GM23338 (cell line): ENCODE results near the gene SERAC1. TPM values are rescaled to one million over a fixed set of nuclear protein-coding genes. Genes with fewer than 3 reads are reported as not detected.
"Not testable (repeated sequence)": the region's sequence is repeated elsewhere in the genome, so short reads cannot be mapped to it uniquely, and the experiment has no call there.

ENCODE experiments used
- ATAC-seq: fragments of 200-7000 bp; cut with Tn5 transposase; 3 replicates; pipeline ENCODE4 v1.9.1; 2020
- DNase-seq: peaks from one replicate; pipeline ENCODE4 v3.0.0-alpha.2; 2015; ENCODE audit warnings: low spot score
- H2AFZ ChIP-seq: fragments of 200-600 bp; sonication (generic); 2 replicates; pipeline ENCODE4 v1.8.0; 2016; ENCODE audit warnings: antibody characterized with exemption, mild to moderate bottlenecking, moderate library complexity
- H3F3A ChIP-seq: fragments of 200-600 bp; sonication (generic); replicated peaks from 2 replicates; pipeline ENCODE4 v1.8.0; 2017; ENCODE audit warnings: antibody characterized with exemption, mixed run types, low read depth
- H3K27ac ChIP-seq: fragments of 200-600 bp; sonication (generic); 2 replicates; pipeline ENCODE4 v1.6.1; 2016; ENCODE audit warnings: low read depth
- H3K27me3 ChIP-seq: fragments of 200-600 bp; sonication (generic); 2 replicates; pipeline ENCODE4 v1.8.0; 2016; ENCODE audit warnings: mild to moderate bottlenecking, mixed run types, moderate library complexity; ENCODE audit not compliant: insufficient read depth
- H3K36me3 ChIP-seq: fragments of 200-600 bp; sonication (generic); 2 replicates; pipeline ENCODE4 v1.8.0; 2016; ENCODE audit warnings: mild to moderate bottlenecking; ENCODE audit not compliant: insufficient read depth
- H3K4me1 ChIP-seq: fragments of 200-600 bp; sonication (generic); 2 replicates; pipeline ENCODE4 v1.8.0; 2016; ENCODE audit warnings: mild to moderate bottlenecking, moderate library complexity; ENCODE audit not compliant: insufficient read depth
- H3K4me2 ChIP-seq: fragments of 200-600 bp; sonication (generic); 2 replicates; pipeline ENCODE4 v1.7.1; 2017; ENCODE audit warnings: mixed run types
- H3K4me3 ChIP-seq: fragments of 200-600 bp; sonication (generic); 2 replicates; pipeline ENCODE4 v1.6.1; 2016; ENCODE audit warnings: mixed run types
- H3K79me2 ChIP-seq: fragments of 200-600 bp; sonication (generic); replicated peaks from 2 replicates; pipeline ENCODE4 v1.8.0; 2017; ENCODE audit warnings: mild to moderate bottlenecking; ENCODE audit not compliant: insufficient read depth
- H3K9me2 ChIP-seq: fragments of 200-600 bp; sonication (generic); 2 replicates; pipeline ENCODE4 v1.8.0; 2017; ENCODE audit not compliant: insufficient read depth
- H4K20me1 ChIP-seq: fragments of 200-600 bp; sonication (generic); replicated peaks from 2 replicates; pipeline ENCODE4 v1.8.0; 2017; ENCODE audit warnings: mild to moderate bottlenecking; ENCODE audit not compliant: insufficient read depth
- H3K27ac Mint-ChIP-seq: 2 replicates; pipeline ENCODE4 v1.8.0; 2020; ENCODE audit warnings: inconsistent platforms, mild to moderate bottlenecking, moderate library complexity, mixed read lengths
- H3K27me3 Mint-ChIP-seq: 3 replicates; pipeline ENCODE4 v1.8.0; 2022; ENCODE audit warnings: low read depth, mild to moderate bottlenecking, moderate library complexity, mixed read lengths, inconsistent platforms; ENCODE audit not compliant: insufficient read depth, poor library complexity
- H3K36me3 Mint-ChIP-seq: 3 replicates; pipeline ENCODE4 v1.8.0; 2021; ENCODE audit warnings: low read depth, mild to moderate bottlenecking, inconsistent platforms, moderate library complexity, mixed read lengths
- H3K4me1 Mint-ChIP-seq: 3 replicates; pipeline ENCODE4 v1.8.0; 2020; ENCODE audit warnings: mild to moderate bottlenecking, inconsistent platforms, mixed read lengths
- H3K4me3 Mint-ChIP-seq: 3 replicates; pipeline ENCODE4 v1.8.0; 2021; ENCODE audit warnings: moderate library complexity, mild to moderate bottlenecking, inconsistent platforms, mixed read lengths
- H3K9me3 Mint-ChIP-seq: 3 replicates; pipeline ENCODE4 v1.8.0; 2020; ENCODE audit warnings: moderate library complexity, mild to moderate bottlenecking, inconsistent platforms, mixed read lengths
- EZH2 ChIP-seq: fragments of 200-600 bp; sonication (generic); IDR thresholded peaks from one replicate; pipeline ENCODE4 v1.8.0; 2017; ENCODE audit warnings: antibody characterized with exemption, mild to moderate bottlenecking, low read depth; ENCODE audit not compliant: unreplicated experiment
- EZH2phosphoT487 ChIP-seq: fragments of 200-600 bp; sonication (generic); IDR thresholded peaks from one replicate; pipeline ENCODE4 v1.8.1; 2018; ENCODE audit warnings: antibody characterized with exemption; ENCODE audit not compliant: unreplicated experiment
- JUNB ChIP-seq: IDR thresholded peaks from one replicate; pipeline ENCODE4 v1.6.1; 2016; ENCODE audit warnings: antibody characterized with exemption; ENCODE audit not compliant: unreplicated experiment
- POLR2AphosphoS5 ChIP-seq: IDR thresholded peaks from 2 replicates; pipeline ENCODE4 v1.6.1; 2016; ENCODE audit warnings: antibody characterized with exemption, low read depth
- STAT1 ChIP-seq: IDR thresholded peaks from one replicate; pipeline ENCODE4 v1.6.1; 2016; ENCODE audit warnings: antibody characterized with exemption; ENCODE audit not compliant: unreplicated experiment
- ZNF114 ChIP-seq: fragments of 250-450 bp; sonication (Bioruptor Pico); IDR thresholded peaks from 2 replicates; pipeline ENCODE4 v1.5.0; 2020; ENCODE audit warnings: mild to moderate bottlenecking, moderate library complexity
- ZNF331 ChIP-seq: fragments of 250-450 bp; sonication (Bioruptor Pico); IDR thresholded peaks from 2 replicates; pipeline ENCODE4 v1.5.0; 2020; ENCODE audit warnings: low read depth, mild to moderate bottlenecking, moderate library complexity
- polyA plus RNA-seq: library from polyadenylated mRNA; unstranded; fragments of >200 nt; fragmentation: Nextera tagmentation; extraction: Ambion mirVana; gene quantifications from 2 replicates; pipeline ENCODE4 v1.2.1, GENCODE V29; 2016
- total RNA-seq: library from RNA; depleted of rRNA; stranded (reverse); fragments of >200 nt; shearing (Covaris generic); gene quantifications from 2 replicates; pipeline ENCODE4 v1.2.3, GENCODE V29; 2014
- TF ChIP-seq, protein P1 (sequence below): IDR thresholded peaks from one replicate; pipeline ENCODE4 v1.6.1; 2018; ENCODE audit warnings: antibody characterized with exemption; ENCODE audit not compliant: unreplicated experiment
- TF ChIP-seq, protein P2 (sequence below), 2 experiments: fragments of 200-600 bp in 1 of 2; sonication (generic) in 1 of 2; conservative IDR thresholded peaks; 2 replicates each; pipeline versions ENCODE4 v1.5.1 to v1.6.1; 2016 to 2017; ENCODE audit warnings: antibody characterized with exemption in 2 of 2, low read depth in 2 of 2, mild to moderate bottlenecking in 2 of 2, moderate library complexity in 1 of 2

SERAC1 gene
- total and polyA plus RNA-seq, 2 experiments from 2014 or later: 5.1 to 8.4 TPM

DNA sequence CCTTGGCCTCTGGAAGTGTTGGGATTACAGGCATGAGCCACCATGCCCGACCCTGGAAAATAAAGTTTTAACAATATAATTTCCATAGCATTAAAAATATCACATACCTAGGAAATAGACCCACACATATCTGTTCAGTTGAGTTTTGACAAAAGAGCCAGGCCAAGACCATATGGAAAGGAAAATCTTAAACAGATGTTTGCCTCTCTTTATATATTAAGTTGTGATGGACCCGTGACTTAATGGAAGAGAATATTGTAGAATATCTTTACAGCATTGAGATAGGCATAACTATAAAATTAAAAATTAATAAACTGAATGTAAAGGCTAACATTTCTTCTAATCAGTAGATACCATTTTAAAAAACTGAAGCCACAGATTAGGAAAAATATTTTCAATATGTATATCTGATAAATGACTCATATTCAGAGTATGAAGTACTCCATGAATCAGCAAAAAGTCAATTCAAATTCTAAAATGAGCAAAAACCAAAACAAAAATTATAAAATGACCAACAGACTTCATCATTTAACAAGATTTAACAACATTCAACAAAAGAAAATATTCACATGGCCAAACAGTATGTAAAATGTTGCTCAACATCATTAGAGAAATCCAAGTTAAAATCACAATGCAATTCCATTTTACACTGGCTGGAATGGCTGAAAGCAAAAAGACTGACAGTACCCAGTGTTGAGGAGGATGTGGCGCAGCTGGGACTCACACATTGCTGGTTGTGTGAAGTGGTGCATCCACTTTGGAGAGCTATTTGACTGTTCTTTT is 43.4 kb upstream of the SERAC1 start (continued):
- TF ChIP-seq, protein P1, sequence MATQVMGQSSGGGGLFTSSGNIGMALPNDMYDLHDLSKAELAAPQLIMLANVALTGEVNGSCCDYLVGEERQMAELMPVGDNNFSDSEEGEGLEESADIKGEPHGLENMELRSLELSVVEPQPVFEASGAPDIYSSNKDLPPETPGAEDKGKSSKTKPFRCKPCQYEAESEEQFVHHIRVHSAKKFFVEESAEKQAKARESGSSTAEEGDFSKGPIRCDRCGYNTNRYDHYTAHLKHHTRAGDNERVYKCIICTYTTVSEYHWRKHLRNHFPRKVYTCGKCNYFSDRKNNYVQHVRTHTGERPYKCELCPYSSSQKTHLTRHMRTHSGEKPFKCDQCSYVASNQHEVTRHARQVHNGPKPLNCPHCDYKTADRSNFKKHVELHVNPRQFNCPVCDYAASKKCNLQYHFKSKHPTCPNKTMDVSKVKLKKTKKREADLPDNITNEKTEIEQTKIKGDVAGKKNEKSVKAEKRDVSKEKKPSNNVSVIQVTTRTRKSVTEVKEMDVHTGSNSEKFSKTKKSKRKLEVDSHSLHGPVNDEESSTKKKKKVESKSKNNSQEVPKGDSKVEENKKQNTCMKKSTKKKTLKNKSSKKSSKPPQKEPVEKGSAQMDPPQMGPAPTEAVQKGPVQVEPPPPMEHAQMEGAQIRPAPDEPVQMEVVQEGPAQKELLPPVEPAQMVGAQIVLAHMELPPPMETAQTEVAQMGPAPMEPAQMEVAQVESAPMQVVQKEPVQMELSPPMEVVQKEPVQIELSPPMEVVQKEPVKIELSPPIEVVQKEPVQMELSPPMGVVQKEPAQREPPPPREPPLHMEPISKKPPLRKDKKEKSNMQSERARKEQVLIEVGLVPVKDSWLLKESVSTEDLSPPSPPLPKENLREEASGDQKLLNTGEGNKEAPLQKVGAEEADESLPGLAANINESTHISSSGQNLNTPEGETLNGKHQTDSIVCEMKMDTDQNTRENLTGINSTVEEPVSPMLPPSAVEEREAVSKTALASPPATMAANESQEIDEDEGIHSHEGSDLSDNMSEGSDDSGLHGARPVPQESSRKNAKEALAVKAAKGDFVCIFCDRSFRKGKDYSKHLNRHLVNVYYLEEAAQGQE: no peak
- TF ChIP-seq JUNB (no peak), POLR2AphosphoS5 (no peak), EZH2phosphoT487 (no peak), ZNF114 (CRISPR knock-in tag) (no peak), ZNF331 (CRISPR knock-in tag) (no peak), STAT1 (no peak), EZH2 (no peak)
- TF ChIP-seq, protein P2, sequence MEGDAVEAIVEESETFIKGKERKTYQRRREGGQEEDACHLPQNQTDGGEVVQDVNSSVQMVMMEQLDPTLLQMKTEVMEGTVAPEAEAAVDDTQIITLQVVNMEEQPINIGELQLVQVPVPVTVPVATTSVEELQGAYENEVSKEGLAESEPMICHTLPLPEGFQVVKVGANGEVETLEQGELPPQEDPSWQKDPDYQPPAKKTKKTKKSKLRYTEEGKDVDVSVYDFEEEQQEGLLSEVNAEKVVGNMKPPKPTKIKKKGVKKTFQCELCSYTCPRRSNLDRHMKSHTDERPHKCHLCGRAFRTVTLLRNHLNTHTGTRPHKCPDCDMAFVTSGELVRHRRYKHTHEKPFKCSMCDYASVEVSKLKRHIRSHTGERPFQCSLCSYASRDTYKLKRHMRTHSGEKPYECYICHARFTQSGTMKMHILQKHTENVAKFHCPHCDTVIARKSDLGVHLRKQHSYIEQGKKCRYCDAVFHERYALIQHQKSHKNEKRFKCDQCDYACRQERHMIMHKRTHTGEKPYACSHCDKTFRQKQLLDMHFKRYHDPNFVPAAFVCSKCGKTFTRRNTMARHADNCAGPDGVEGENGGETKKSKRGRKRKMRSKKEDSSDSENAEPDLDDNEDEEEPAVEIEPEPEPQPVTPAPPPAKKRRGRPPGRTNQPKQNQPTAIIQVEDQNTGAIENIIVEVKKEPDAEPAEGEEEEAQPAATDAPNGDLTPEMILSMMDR (conservative IDR thresholded peaks at IDR 0.05; ENCODE audit: low read depth in 2 of 2): no peak

DNA sequence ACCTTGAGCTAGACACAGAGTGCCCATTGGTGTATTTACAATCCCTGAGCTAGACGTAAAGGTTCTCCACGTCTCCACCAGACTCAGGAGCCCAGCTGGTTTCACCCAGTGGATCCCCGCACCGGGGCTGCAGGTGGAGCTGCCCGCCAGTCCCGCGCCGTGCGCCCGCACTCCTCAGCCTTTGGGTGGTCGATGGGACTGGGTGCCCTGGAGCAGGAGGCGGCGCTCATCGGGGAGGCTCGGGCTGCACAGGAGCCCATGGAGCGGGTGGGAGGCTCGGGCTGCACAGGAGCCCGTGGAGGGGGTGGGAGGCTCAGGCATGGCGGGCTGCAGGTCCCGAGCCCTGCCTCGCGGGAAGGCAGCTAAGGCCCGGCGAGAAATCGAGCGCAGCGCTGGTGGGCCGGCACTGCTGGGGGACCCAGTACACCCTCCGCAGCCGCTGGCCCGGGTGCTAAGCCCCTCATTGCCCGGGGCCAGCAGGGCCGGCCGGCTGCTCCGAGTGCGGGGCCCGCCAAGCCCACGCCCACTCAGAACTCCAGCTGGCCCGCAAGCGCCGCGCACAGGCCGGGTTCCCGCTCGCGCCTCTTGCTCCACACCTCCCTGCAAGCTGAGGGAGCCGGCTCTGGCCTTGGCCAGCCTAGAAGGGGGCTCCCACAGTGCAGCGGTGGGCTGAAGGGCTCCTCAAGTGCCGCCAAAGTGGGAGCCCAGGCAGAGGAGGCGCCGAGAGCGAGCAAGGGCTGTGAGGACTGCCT is 41.7 kb upstream of the SERAC1 start:
- H3K9me2 ChIP-seq, H2AFZ ChIP-seq, DNase-seq, H4K20me1 ChIP-seq, H3K4me3 ChIP-seq, H3K4me2 ChIP-seq, H3K27me3 ChIP-seq, H3K79me2 ChIP-seq, H3K4me1 Mint-ChIP-seq, H3K27ac ChIP-seq, H3F3A ChIP-seq, ATAC-seq, H3K36me3 ChIP-seq, H3K27ac Mint-ChIP-seq, H3K36me3 Mint-ChIP-seq, H3K9me3 Mint-ChIP-seq, H3K4me1 ChIP-seq, H3K27me3 Mint-ChIP-seq, H3K4me3 Mint-ChIP-seq: not testable (repeated sequence)

DNA sequence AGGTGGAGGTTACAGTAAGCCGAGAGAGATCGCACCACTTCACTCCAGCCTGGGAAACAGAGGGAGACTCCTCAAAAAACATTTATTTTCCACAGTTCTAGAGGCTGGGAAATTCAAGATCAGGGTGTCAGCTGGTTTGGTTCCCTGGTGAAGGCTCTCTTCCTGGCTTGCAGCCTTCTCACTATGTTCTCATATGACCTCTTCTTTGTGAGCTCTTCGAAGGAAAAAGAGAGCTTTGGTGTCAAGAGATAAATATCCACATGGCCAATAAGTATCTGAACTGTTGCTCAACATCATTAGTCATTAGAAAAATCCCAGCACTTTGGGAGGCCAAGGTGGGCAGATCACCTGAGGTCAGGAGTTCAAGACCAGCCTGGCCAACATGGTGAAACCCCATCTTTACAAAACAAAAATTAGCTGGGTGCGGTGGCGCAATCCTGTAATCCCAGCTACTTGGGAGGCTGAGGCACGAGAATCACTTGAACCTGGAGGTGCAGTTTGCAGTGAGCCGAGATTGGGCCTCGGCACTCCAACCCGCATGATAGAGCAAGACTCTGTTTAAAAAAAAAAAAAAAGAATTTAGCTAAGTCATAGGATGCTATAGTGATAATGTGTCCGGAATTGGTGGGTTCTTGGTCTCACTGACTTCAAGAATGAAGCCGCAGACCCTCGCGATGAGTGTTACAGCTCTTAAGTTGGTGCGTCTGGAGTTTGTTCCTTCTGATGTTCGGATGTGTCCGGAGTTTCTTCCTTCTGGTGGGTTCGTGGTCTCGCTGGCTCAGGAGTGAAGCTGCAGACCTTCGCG is 40.4 kb upstream of the SERAC1 start:
- not testable (repeated sequence) for H3K36me3 ChIP-seq, H3K79me2 ChIP-seq, H3K36me3 Mint-ChIP-seq, H3K27ac ChIP-seq, H3K9me3 Mint-ChIP-seq, H4K20me1 ChIP-seq, H3K4me2 ChIP-seq, H3K9me2 ChIP-seq, ATAC-seq, DNase-seq, H3F3A ChIP-seq, H3K4me3 Mint-ChIP-seq, H3K27me3 ChIP-seq, H3K27ac Mint-ChIP-seq, H3K27me3 Mint-ChIP-seq, H3K4me3 ChIP-seq, H3K4me1 ChIP-seq, H2AFZ ChIP-seq
- peaks cover 12% of the 10 kb centered on the region for H3K4me1 Mint-ChIP-seq
